ENCODE data around the gene MPP4. TPM values are rescaled to one million over a fixed set of nuclear protein-coding genes. Genes with fewer than 3 reads are reported as not detected.
"Not testable (repeated sequence)": the region's sequence is repeated elsewhere in the genome, so short reads cannot be mapped to it uniquely, and the experiment has no call there.

MPP4 gene
- total RNA-seq, 3 donors from 2014 or later: 0.25 TPM; not detected in 2

- H3K4me1 ChIP-seq (ENCODE audit: low read depth): no peaks in the 10 kb centered on the region
- no peak for ATAC-seq
- no peak overlapping the region for H3K4me3 ChIP-seq
- H3K9me3 ChIP-seq: no peaks in the 10 kb centered on the region
- intact Hi-C loops (cut with DNase I, micrococcal nuclease): no loop called here
- no peak for TF ChIP-seq CTCF (IDR thresholded peaks at IDR 0.05)
- no peak for DNase-seq
- no peaks in the 10 kb centered on the region for H3K36me3 ChIP-seq (ENCODE audit: low read depth)
These were observed 24.9 kb downstream of the MPP4 start for GRCh38 chr2:201673546-201673945.

DNA sequence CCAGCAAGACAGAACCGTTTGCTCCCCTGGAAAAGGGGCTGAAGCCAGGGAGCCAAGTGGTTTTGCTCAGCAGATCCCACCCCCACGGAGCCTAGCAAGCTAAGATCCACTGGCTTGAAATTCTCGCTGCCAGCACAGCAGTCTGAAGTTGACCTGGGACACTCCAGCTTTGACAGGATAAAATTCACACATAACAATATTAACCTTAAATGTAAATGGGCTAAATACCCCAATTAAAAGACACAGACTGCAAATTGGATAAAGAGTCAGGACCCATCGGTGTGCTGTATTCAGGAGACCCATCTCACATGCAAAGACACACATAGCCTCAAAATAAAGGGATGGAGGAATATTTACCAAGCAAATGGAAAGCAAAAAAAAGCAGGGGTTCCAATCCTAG, 27.2 kb downstream of the MPP4 start:
- H3K4me3 ChIP-seq; H3K36me3 ChIP-seq (ENCODE audit: low read depth); intact Hi-C loops (cut with DNase I, micrococcal nuclease); H3K4me1 ChIP-seq (ENCODE audit: low read depth); H3K9me3 ChIP-seq; ATAC-seq; DNase-seq: not testable (repeated sequence)

- no peak for DNase-seq
- ATAC-seq: no peak
- TF ChIP-seq CTCF (IDR thresholded peaks at IDR 0.05): no peak
- Histone ChIP-seq H3K36me3 (ENCODE audit: low read depth) (no peaks in the 10 kb centered on the region), H3K4me3 (no peak overlapping the region), H3K9me3 (no peaks in the 10 kb centered on the region), H3K4me1 (ENCODE audit: low read depth) (no peaks in the 10 kb centered on the region)
- intact Hi-C loops (cut with DNase I, micrococcal nuclease): no loop called here
These were observed 28.6 kb downstream of the MPP4 start for GRCh38 chr2:201669865-201670264.

GRCh38 chr2:201668402-201668910, 30.0 kb downstream of the MPP4 start:
- H3K36me3 ChIP-seq (ENCODE audit: low read depth): no peaks in the 10 kb centered on the region
- no peak for ATAC-seq
- DNase-seq: no peak
- no peaks in the 10 kb centered on the region for H3K4me1 ChIP-seq (ENCODE audit: low read depth)
- no peak for TF ChIP-seq CTCF (IDR thresholded peaks at IDR 0.05)
- no peaks in the 10 kb centered on the region for H3K9me3 ChIP-seq
- no peak overlapping the region for H3K4me3 ChIP-seq
- intact Hi-C loops (cut with DNase I, micrococcal nuclease): no loop called here

DNA sequence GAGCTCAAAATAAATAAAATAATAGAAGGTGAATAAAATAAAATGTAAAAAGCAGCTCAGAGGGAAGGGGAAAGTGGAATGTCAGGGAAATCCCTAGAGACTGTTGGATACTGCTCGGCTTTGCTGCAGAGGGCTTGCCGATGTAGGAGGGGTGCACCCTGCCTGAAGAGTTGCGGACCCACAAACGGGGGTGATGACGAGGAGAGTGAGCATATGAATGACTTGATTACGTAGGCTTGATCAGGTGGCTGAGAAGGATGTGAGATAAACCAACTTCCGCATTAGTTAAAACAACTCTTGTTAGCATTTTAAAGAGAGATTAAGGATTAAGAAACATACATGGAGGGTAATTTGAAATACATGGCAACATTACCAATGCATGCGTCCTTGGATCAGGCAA, 34.1 kb downstream of the MPP4 start:
- H3K9me3 ChIP-seq: no peaks in the 10 kb centered on the region
- H3K36me3 ChIP-seq (ENCODE audit: low read depth): no peaks in the 10 kb centered on the region
- H3K4me3 ChIP-seq: no peak overlapping the region
- DNase-seq (no peak), ATAC-seq (no peak)
- no peak for TF ChIP-seq CTCF (IDR thresholded peaks at IDR 0.05)
- intact Hi-C loops (cut with DNase I, micrococcal nuclease): no loop called here
- no peaks in the 10 kb centered on the region for H3K4me1 ChIP-seq (ENCODE audit: low read depth)

DNA sequence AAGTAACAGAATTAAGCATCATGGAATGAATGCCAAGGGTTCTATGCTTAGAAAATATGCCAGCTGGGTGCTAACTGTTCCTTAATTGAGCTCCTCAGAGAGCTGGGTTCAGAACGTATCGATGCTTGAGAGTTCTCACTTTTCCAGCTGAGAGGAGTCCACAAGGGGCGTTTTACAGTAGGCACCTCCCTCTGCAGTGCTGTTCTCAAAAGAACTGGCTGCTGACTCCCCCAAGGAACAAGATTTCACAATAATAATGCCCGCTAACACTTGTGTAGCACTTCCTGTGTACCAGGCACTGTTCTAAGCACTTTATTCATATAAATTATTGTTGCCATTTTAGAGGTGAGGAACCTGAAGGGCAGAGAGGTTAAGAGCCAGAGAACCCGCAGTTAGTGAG, 37.1 kb downstream of the MPP4 start:
- no peak overlapping the region for H3K4me3 ChIP-seq
- no peaks in the 10 kb centered on the region for H3K9me3 ChIP-seq
- intact Hi-C loops (cut with DNase I, micrococcal nuclease): no loop called here
- H3K36me3 ChIP-seq (ENCODE audit: low read depth): no peaks in the 10 kb centered on the region
- ATAC-seq (no peak), DNase-seq (no peak)
- no peaks in the 10 kb centered on the region for H3K4me1 ChIP-seq (ENCODE audit: low read depth)
- no peak for TF ChIP-seq CTCF (IDR thresholded peaks at IDR 0.05)
